HG03571 (cell line): ENCODE results near the gene LBR.
"Not testable (repeated sequence)": the region's sequence is repeated elsewhere in the genome, so short reads cannot be mapped to it uniquely, and the experiment has no call there.

Experiments used
- ATAC-seq: cut with Tn5 transposase; IDR thresholded peaks from one replicate; pipeline ENCODE4 v1.9.1; 2021; ENCODE audit not compliant: unreplicated experiment

Gene LBR

DNA sequence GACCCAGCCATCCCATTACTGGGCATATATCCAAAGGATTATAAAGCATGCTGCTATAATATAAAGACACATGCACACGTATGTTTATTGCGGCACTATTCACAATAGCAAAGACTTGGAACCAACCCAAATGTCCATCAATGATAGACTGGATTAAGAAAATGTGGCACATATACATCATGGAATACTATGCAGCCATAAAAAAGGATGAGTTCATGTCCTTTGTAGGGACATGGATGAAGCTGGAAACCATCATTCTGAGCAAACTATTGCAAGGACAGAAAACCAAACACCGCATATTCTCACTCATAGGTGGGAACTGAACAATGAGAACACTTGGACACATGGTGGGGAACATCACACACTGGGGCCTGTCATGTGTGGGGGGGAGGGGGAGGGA lies 41.0 kb downstream of the LBR start:
- not testable (repeated sequence) for ATAC-seq

DNA sequence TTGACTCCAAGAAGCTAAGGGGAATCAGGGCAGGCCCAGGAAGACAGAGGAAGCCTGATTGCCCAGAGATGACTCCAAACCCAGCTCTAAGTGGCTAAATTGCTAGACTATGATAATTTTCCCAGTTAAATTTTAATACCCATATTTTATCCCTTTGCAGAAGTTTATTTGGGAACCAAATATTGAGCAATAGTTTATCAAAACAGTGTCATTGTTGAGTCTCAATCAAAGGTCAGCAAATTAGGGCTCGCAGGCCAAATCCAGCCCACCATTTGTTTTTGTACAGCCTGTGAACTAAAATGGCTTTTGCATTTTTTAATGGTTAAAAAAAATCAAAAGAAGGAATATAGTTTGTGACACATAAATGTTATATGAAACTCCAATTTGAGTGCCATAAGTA lies 47.1 kb downstream of the LBR start:
- ATAC-seq = no peak

GRCh38 chr1:225378880-225379279 lies 49.0 kb downstream of the LBR start:
- ATAC-seq = no peak

DNA sequence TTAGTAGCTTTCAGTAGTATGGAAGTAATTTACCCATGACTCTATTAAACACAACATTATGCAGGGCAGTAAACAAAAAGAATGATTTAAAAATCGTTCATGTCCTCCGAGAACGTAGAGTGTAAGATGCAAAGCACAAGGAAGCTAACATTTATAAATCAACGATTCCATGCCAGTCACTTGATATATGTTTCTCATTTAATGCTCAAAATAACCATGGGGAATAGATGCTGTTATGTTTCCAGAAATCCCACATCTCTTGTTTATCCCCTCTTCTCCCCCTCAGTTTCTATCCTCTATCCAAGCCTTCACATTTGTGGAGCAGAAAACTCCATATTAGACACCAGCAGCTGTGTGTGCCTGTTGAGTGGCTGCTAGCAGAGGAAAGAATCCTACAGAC lies 52.8 kb downstream of the LBR start:
- no peak for ATAC-seq

GRCh38 chr1:225373155-225373554 lies 54.7 kb downstream of the LBR start:
- ATAC-seq = no peak

GRCh38 chr1:225371366-225372010 lies 56.4 kb downstream of the LBR start:
- no peak for ATAC-seq

GRCh38 chr1:225368036-225368552 lies 59.7 kb downstream of the LBR start:
- no peak for ATAC-seq

DNA sequence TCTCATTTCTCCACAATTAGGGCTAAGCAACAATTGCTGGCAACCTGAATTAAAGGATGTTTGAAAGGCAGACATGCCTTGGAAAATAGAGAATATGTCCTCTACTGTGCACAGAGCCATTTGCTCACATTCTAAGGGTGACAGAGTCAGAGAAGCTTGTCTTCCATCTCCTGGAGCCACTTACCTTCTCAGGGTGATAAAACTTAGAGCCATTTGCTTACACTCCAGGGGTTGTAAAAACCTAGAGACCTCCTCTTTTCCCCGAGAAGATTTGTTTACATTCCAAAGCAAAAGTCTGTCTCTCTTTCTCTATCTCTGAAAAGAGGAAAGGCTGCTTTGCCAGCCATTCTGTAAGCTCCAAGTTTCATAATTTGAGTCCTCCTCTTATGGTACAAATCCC lies 61.3 kb downstream of the LBR start:
- no peak for ATAC-seq

- ATAC-seq = no peak
Observed at GRCh38 chr1:225366018-225366417, 61.8 kb downstream of the LBR start.

GRCh38 chr1:225364439-225364838 lies 63.4 kb downstream of the LBR start:
- no peak for ATAC-seq

- no peak for ATAC-seq
Observed at GRCh38 chr1:225362805-225363204, 65.0 kb downstream of the LBR start.

DNA sequence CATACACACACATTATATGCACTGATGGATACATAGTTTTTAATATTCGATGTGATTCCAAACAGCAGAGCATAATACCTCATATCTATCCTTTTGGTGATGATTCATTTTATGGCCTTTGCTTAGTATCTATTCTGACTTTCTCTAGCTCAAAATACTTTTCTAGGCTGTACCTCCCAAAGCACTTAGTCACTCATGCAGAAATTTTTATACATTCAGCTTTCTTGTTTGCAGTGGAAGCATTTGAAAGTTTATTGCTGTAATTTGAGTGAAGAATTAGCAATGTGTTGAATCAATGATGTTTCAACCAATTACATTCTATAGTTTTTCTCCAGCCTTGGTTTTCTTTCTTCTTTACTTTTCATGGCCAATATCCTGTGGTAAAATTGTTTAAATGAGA lies 66.7 kb downstream of the LBR start:
- no peak for ATAC-seq

GRCh38 chr1:225360119-225360518 lies 67.7 kb downstream of the LBR start:
- ATAC-seq = no peak

GRCh38 chr1:225355863-225356262 lies 72.0 kb downstream of the LBR start:
- ATAC-seq = no peak

- no peak for ATAC-seq
Observed at GRCh38 chr1:225354906-225355305, 72.9 kb downstream of the LBR start.
